Adipose tissue (tissue), 3 donors: Measurements from ENCODE around the gene HLF. TPM values are rescaled to one million over a fixed set of nuclear protein-coding genes. Genes with fewer than 3 reads are reported as not detected.
"Not testable (repeated sequence)": the region's sequence is repeated elsewhere in the genome, so short reads cannot be mapped to it uniquely, and the experiment has no call there.

ENCODE experiments used
- H3K27ac ChIP-seq: one replicate; pipeline ENCODE4 v1.5.1; 2013; ENCODE audit warnings: low read depth, low read length
- WGBS, 3 donors: extraction: QIAGEN DNeasy Blood & Tissue Kit; methylation state at CpG; one replicate each; pipeline ENCODE4 v1.1.7; 2013; 5-methylcytosine and 5-hydroxymethylcytosine counted together
- polyA plus RNA-seq, 3 donors: library from polyadenylated mRNA; stranded (reverse); fragments of 200-250 nt; gene quantifications; one replicate each; pipeline ENCODE4 v1.2.3, GENCODE V29; 2013
- donor health status: healthy with polysubstance abuse.
- donor health status: Bipolar disorder and iron deficiency.
- donor health status: healthy.

HLF gene
- polyA plus RNA-seq, 3 donors = 1.9 to 7.4 (median 2.6) TPM

DNA sequence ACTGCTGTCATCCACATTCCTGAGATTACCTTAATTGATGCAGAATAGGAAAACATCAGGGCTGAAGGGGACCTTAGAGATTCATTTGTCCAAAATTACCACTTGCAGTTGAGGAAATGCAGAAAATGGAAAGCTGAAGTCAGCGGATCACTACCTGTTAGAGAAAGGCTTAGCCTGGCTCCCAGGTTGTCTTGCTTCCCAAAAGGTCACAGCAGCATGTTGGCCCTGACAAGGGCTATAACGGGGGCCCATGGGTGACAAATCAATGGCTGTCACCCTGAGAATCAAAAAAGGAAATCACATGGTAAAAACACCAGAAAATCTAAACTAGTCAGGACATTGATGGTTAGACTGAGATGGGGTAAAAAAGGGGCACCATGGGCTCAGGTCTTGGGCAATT, 51.7 kb downstream of the HLF start:
- WGBS, 3 donors = 90 to 92% (median 91%) methylated on average over 2 of the region's 2 CpGs
- H3K27ac ChIP-seq = no peak overlapping the region

GRCh38 chr17:55317284-55317683, 52.5 kb downstream of the HLF start:
- WGBS, 3 donors = 71 to 92% (median 91%) methylated on average over 3 of the region's 3 CpGs
- H3K27ac ChIP-seq = no peak overlapping the region

- 89 to 95% (median 94%) methylated on average over 8 of the region's 8 CpGs for WGBS, 3 donors
Observed at GRCh38 chr17:55318081-55318480, 53.3 kb downstream of the HLF start.

GRCh38 chr17:55318715-55319487, 54.1 kb downstream of the HLF start:
- WGBS, 3 donors = 85 to 89% (median 89%) methylated on average over 7 of the region's 7 CpGs
- H3K27ac ChIP-seq = no peak overlapping the region

More at GRCh38 chr17:55318081-55318480, 53.3 kb downstream of the HLF start:
- H3K27ac ChIP-seq = no peak overlapping the region

DNA sequence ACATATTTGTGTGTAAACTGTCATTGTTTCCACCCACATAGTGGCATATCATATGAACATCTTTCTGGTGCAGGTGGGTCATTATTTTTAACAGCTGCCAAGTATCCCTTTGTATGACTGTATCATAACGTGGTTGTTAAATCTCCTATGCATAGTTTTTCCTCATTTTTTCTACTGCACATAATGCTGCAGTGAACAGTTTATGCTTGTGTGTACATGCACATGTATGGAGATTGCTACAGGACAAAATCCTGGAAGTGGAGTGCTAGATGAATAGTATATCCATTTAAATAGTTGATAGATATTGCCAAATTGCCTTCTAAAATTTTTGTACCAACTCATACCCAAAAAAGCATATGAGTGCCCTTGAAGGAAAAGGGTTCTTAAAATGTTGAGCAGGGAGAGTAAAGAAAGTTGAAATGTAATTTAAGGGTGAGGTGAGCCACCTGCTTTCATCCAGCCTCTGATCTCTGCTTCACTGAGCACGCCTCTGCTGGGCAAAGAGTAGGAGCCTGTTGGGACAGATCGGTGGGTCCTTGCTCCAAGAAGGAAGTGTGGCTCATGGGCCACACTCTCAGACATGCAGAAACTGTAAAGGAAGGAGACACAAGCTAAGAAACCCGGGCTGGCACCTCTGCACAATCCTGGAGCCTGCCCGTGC, 55.3 kb downstream of the HLF start:
- 82 to 86% (median 85%) methylated on average over 5 of the region's 5 CpGs for WGBS, 3 donors
- H3K27ac ChIP-seq = no peak overlapping the region

DNA sequence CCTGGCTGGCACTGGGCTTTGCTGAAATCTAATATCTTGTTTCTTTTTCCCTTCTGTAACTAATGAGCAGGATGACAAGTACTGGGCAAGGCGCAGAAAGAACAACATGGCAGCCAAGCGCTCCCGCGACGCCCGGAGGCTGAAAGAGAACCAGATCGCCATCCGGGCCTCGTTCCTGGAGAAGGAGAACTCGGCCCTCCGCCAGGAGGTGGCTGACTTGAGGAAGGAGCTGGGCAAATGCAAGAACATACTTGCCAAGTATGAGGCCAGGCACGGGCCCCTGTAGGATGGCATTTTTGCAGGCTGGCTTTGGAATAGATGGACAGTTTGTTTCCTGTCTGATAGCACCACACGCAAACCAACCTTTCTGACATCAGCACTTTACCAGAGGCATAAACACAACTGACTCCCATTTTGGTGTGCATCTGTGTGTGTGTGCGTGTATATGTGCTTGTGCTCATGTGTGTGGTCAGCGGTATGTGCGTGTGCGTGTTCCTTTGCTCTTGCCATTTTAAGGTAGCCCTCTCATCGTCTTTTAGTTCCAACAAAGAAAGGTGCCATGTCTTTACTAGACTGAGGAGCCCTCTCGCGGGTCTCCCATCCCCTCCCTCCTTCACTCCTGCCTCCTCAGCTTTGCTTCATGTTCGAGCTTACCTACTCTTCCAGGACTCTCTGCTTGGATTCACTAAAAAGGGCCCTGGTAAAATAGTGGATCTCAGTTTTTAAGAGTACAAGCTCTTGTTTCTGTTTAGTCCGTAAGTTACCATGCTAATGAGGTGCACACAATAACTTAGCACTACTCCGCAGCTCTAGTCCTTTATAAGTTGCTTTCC, 56.0 kb downstream of the HLF start:
- WGBS, 3 donors = 91 to 93% (median 92%) methylated on average over 23 of the region's 23 CpGs
- no peak overlapping the region for H3K27ac ChIP-seq

- WGBS, 3 donors = 60 to 72% (median 68%) methylated on average over 6 of the region's 6 CpGs
- H3K27ac ChIP-seq = no peak overlapping the region
Observed at GRCh38 chr17:55321427-55322060, 56.8 kb downstream of the HLF start.

- H3K27ac ChIP-seq = no peak overlapping the region
- 94 to 95% (median 95%) methylated on average over 11 of the region's 11 CpGs for WGBS, 3 donors
Observed at GRCh38 chr17:55322453-55322985, 57.8 kb downstream of the HLF start.

- no peak overlapping the region for H3K27ac ChIP-seq
- 95 to 98% (median 97%) methylated on average over 7 of the region's 7 CpGs for WGBS, 3 donors
Observed at GRCh38 chr17:55323518-55324295, 58.9 kb downstream of the HLF start.

DNA sequence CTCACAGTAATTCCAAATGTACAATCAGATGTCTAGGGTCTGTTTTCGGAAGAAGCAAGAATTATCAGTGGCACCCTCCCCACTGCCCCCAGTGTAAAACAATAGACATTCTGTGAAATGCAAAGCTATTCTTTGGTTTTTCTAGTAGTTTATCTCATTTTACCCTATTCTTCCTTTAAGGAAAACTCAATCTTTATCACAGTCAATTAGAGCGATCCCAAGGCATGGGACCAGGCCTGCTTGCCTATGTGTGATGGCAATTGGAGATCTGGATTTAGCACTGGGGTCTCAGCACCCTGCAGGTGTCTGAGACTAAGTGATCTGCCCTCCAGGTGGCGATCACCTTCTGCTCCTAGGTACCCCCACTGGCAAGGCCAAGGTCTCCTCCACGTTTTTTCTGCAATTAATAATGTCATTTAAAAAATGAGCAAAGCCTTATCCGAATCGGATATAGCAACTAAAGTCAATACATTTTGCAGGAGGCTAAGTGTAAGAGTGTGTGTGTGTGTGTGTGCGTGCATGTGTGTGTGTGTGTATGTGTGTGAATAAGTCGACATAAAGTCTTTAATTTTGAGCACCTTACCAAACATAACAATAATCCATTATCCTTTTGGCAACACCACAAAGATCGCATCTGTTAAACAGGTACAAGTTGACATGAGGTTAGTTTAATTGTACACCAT, 59.7 kb downstream of the HLF start:
- WGBS, 3 donors = 87 to 93% (median 88%) methylated on average over 9 of the region's 9 CpGs
- no peak overlapping the region for H3K27ac ChIP-seq

GRCh38 chr17:55325406-55325805, 60.6 kb downstream of the HLF start:
- 56 to 69% (median 67%) methylated on average over 2 of the region's 2 CpGs for WGBS, 3 donors
- no peak overlapping the region for H3K27ac ChIP-seq

DNA sequence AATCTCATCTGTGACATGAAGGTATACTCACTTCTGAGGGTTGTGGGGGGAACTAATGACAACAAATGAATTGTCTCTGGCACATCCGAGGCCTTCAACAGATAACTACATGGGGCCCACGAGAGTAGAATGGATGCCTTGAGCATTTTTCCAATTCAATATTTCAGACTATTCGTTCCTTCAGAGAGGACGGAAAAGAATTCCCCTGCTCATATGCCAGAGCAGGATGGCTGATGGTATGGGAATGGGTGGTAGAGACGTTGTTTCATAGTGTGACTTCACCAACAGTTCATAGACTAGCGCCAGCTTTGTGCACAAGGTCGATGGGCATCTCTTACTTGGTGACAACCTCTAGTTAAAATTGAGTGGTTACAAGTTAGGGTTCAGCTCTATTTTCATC, 61.3 kb downstream of the HLF start:
- no peak overlapping the region for H3K27ac ChIP-seq
- WGBS, 3 donors = 81 to 92% (median 89%) methylated on average over 7 of the region's 7 CpGs

DNA sequence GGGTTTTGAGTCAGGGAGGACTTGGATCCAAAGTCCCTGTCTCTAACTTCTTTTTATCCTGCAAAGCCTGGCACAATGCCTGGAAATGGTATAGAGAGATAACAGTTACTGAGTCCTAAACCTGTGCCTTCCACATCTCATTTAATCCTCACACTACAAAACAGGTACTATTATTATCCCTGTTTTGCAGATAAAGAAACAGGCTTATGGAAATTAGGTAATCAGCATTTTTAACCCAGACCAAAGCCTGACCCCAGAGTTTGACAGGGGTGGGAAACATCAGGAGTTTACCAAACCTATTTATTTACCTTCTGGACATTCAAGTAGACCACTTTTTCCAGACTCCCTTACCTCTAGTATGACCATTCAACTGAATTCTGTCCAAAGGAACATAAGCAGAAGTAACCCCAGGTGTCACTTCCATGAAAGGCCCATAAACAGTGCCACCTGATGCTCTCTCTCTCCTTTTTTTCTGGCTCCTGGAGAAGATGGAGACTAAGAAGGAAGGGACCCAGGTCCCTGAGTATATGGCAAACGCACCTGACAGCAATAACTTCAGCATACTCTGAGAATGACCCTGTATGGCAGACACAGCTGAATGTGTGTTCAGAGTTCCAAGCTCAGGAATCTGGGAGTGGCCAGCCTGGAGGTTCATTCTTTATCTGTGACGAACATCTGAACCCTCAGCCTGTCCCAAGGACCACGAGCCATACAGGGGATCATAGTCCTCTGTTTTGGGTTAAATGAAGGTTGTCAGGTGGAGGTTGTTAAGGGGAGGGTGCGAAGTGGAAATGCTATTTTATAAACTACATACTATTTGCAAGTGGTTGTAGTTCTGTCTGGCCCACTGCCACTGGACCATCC, 62.7 kb downstream of the HLF start:
- H3K27ac ChIP-seq = no peak overlapping the region

GRCh38 chr17:55328514-55328913, 63.8 kb downstream of the HLF start:
- not testable (repeated sequence) for H3K27ac ChIP-seq
- 80 to 84% (median 81%) methylated on average over 2 of the region's 2 CpGs for WGBS, 3 donors

More for the DNA sequence above, 62.7 kb downstream of the HLF start:
- WGBS, 3 donors = 70 to 75% (median 73%) methylated on average over 4 of the region's 4 CpGs

DNA sequence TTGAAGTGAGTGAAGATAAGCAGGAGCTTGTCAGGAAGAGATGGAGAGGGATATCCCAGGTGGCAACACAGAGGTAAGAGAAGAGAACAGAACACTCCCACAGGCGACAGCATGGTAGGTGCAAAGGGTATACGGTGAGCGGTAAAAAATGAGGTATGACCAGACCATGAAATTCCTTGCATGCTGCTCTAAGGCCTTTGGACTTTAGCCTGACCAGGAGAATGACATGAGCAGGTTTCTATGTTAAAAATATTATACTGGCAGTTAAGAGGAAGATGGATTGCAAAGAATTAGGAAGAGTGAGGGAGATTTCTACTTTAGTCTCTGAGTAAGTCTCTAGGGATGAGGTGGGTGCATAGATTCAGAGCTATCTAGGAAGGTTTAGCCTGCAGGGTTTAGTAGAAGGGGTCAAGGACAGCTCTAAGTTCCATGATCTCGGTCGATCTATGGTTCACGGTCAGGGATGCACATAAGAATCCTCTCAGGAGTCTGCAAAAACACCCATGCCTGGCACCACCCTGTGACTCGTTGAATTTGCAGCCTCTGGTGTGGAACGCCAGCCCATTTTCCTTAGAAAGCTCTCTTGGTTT, 65.7 kb downstream of the HLF start:
- 86 to 96% (median 94%) methylated on average over 8 of the region's 8 CpGs for whole genome bisulfite sequencing, 3 donors
- no peak overlapping the region for H3K27ac ChIP-seq
